HFF-Myc (cell line): ENCODE measurements around the gene SEMA6A.

Experiments
- DNase-seq: peaks from one replicate; pipeline ENCODE4 v3.0.0-alpha.2; 2011; ENCODE audit warnings: low read depth; ENCODE audit errors: extremely low read depth
- H3K4me3 ChIP-seq: replicated peaks from 2 replicates; pipeline ENCODE4 v1.5.1; 2011; ENCODE audit warnings: low read depth, mild to moderate bottlenecking, control low read depth, low read length
- CTCF ChIP-seq: IDR thresholded peaks from 2 replicates; pipeline ENCODE4 v1.5.1; 2012; ENCODE audit warnings: mild to moderate bottlenecking, low read depth, low read length, control low read depth; ENCODE audit errors: missing control alignments

SEMA6A gene

GRCh38 chr5:116544531-116545241 is 29.9 kb downstream of the SEMA6A start:
- DNase-seq, result no peak
- no peak for TF ChIP-seq CTCF
- no peak overlapping the region for H3K4me3 ChIP-seq

DNA sequence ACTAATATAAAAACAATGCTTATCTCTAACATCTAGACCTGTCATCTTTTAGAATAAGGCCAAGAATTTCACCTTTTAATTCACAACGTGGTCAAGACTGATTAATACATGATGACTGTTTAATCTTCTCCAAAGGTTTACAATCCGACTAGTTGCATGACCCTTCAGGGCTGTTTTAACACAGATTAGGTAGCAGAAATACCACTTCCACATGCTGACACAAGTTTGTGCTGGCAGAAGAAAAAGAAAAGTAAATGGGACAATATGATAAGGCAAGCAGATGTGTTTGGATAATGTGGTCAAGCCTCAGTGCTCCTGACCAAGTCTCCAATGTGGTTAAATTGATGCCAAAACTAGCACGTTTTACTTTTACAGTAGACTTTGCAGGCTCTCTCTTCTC is 31.1 kb downstream of the SEMA6A start:
- no peak for TF ChIP-seq CTCF
- no peak for DNase-seq
- H3K4me3 ChIP-seq, result no peak overlapping the region

GRCh38 chr5:116542619-116543018 is 32.0 kb downstream of the SEMA6A start:
- no peak overlapping the region for H3K4me3 ChIP-seq
- no peak for TF ChIP-seq CTCF
- DNase-seq, result no peak

GRCh38 chr5:116539222-116539621 is 35.4 kb downstream of the SEMA6A start:
- no peak overlapping the region for H3K4me3 ChIP-seq
- no peak for DNase-seq
- TF ChIP-seq CTCF, result no peak

DNA sequence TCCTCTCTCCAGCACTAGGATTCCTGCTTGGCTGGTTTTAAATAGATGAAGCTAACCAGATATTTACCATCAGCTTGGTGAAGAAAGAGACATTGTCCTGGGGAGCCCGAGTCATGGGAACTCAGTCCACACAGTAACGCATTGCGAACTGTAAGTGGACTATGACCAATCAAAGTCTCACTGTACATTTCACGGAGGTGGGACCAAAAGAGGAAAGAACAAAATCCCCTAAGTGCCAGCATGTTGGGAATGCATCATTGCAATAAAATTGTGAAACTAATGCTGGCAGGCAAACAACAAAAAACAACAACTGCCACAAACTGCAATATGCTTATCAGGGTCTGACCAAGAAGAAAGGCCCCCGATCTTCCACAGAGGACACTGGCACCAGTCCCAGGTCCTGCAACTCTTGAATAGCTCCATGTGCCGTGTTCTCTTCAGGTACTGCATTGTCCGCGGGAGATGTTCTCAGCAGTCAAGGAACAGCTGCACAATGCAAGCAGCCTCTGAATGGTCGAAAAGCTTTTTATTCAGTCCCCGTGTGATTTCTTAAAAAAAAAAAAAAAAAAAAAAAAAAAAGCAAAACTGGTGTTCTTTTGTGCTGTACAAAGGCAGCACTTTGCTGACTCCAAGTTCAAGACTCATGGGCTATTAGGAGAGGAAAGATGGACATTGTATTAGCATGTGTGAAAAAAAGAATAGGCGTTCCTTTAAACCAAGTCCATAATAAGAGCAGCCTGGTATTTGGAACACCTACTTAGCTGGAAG is 38.1 kb downstream of the SEMA6A start:
- no peak for TF ChIP-seq CTCF
- no peak for DNase-seq
- no peak overlapping the region for H3K4me3 ChIP-seq

GRCh38 chr5:116534964-116535651 is 39.5 kb downstream of the SEMA6A start:
- H3K4me3 ChIP-seq, result no peak overlapping the region
- DNase-seq, result no peak
- no peak for TF ChIP-seq CTCF
